ENCODE measurements around the gene LIN28A.
"Not testable (repeated sequence)": the region's sequence is repeated elsewhere in the genome, so short reads cannot be mapped to it uniquely, and the experiment has no call there.

The LIN28A gene

GRCh38 chr1:26410706-26411623, at the start of gene LIN28A:
TSS of gene LIN28A (plus strand) at chr1:26410817. CDS start at chr1:26410892, 75 bp downstream.
- no peak for DNase-seq

- DNase-seq, result no peak
These were observed 49.0 kb upstream of the LIN28A start for GRCh38 chr1:26361605-26362122.

GRCh38 chr1:26362331-26362730, 48.3 kb upstream of the LIN28A start:
- DNase-seq, result no peak

GRCh38 chr1:26363549-26364448, 46.8 kb upstream of the LIN28A start:
- DNase-seq, result no peak

- DNase-seq, result no peak
These were observed 45.7 kb upstream of the LIN28A start for GRCh38 chr1:26364956-26365355.

- DNase-seq, result no peak
These were observed 43.2 kb upstream of the LIN28A start for GRCh38 chr1:26367441-26367840.

- DNase-seq, result no peak
These were observed 42.6 kb upstream of the LIN28A start for GRCh38 chr1:26368006-26368405.

- DNase-seq, result no peak
These were observed 42.1 kb upstream of the LIN28A start for GRCh38 chr1:26368486-26368885.

- no peak for DNase-seq
These were observed 39.8 kb upstream of the LIN28A start for GRCh38 chr1:26370591-26371382.

GRCh38 chr1:26372039-26372438, 38.6 kb upstream of the LIN28A start:
- no peak for DNase-seq

GRCh38 chr1:26372611-26373010, 38.0 kb upstream of the LIN28A start, which contains the start of gene ZNF683:
TSS of gene ZNF683 (minus strand) at chr1:26372750. CDS start at chr1:26368571, 4,179 bp downstream.
- DNase-seq, result not testable (repeated sequence)

- DNase-seq, result no peak
These were observed 37.3 kb upstream of the LIN28A start for GRCh38 chr1:26373281-26373680.

- DNase-seq, result no peak
These were observed 36.8 kb upstream of the LIN28A start for GRCh38 chr1:26373789-26374188.

GRCh38 chr1:26374361-26374760, 36.3 kb upstream of the LIN28A start:
- not testable (repeated sequence) for DNase-seq

GRCh38 chr1:26375081-26375480, 35.5 kb upstream of the LIN28A start:
- no peak for DNase-seq

- DNase-seq, result no peak
These were observed 34.6 kb upstream of the LIN28A start for GRCh38 chr1:26376050-26376449.

GRCh38 chr1:26378088-26378878, 32.3 kb upstream of the LIN28A start:
- DNase-seq, result no peak

GRCh38 chr1:26378879-26379251, 31.8 kb upstream of the LIN28A start:
- no peak for DNase-seq

GRCh38 chr1:26384076-26384475, 26.5 kb upstream of the LIN28A start:
- DNase-seq, result no peak

GRCh38 chr1:26385063-26385462, 25.6 kb upstream of the LIN28A start:
- DNase-seq, result not testable (repeated sequence)

GRCh38 chr1:26387447-26387846, 23.2 kb upstream of the LIN28A start:
- no peak for DNase-seq

All from NCI-H2171 (cell line).